ENCODE data around the gene ZBTB16.

The ZBTB16 gene

GRCh38 chr11:114215871-114216795, 156.6 kb downstream of the ZBTB16 start:
- TF ChIP-seq CTCF (conservative IDR thresholded peaks at IDR 0.05; ENCODE audit: low read depth, low read length), result no peak
- no peak overlapping the region for H3K4me3 ChIP-seq (ENCODE audit: low read depth, low read length)
- no peak for DNase-seq (ENCODE audit: low read depth)

GRCh38 chr11:114216796-114217180, 157.3 kb downstream of the ZBTB16 start:
- DNase-seq (ENCODE audit: low read depth), result no peak
- H3K4me3 ChIP-seq (ENCODE audit: low read depth, low read length), result no peak overlapping the region
- no peak for TF ChIP-seq CTCF (conservative IDR thresholded peaks at IDR 0.05; ENCODE audit: low read depth, low read length)

- no peak for DNase-seq (ENCODE audit: low read depth)
- no peak overlapping the region for H3K4me3 ChIP-seq (ENCODE audit: low read depth, low read length)
- no peak for TF ChIP-seq CTCF (conservative IDR thresholded peaks at IDR 0.05; ENCODE audit: low read depth, low read length)
These were observed 159.0 kb downstream of the ZBTB16 start for GRCh38 chr11:114218508-114218907.

GRCh38 chr11:114219559-114220349, 160.2 kb downstream of the ZBTB16 start:
- no peak overlapping the region for H3K4me3 ChIP-seq (ENCODE audit: low read depth, low read length)
- no peak for TF ChIP-seq CTCF (conservative IDR thresholded peaks at IDR 0.05; ENCODE audit: low read depth, low read length)
- DNase-seq (ENCODE audit: low read depth), result peak; percentile 86

- DNase-seq (ENCODE audit: low read depth), result no peak
- TF ChIP-seq CTCF (conservative IDR thresholded peaks at IDR 0.05; ENCODE audit: low read depth, low read length), result no peak
These were observed 161.5 kb downstream of the ZBTB16 start for GRCh38 chr11:114221037-114221436.

GRCh38 chr11:114225661-114226060, 166.2 kb downstream of the ZBTB16 start:
- no peak overlapping the region for H3K4me3 ChIP-seq (ENCODE audit: low read depth, low read length)
- no peak for TF ChIP-seq CTCF (conservative IDR thresholded peaks at IDR 0.05; ENCODE audit: low read depth, low read length)

More at GRCh38 chr11:114221037-114221436, 161.5 kb downstream of the ZBTB16 start:
- H3K4me3 ChIP-seq (ENCODE audit: low read depth, low read length), result no peak overlapping the region

More at GRCh38 chr11:114225661-114226060, 166.2 kb downstream of the ZBTB16 start:
- no peak for DNase-seq (ENCODE audit: low read depth)
